Calu3 (cell line): ENCODE measurements around the gene GGCT. TPM values are rescaled to one million over a fixed set of nuclear protein-coding genes. Genes with fewer than 3 reads are reported as not detected.
"Not testable (repeated sequence)": the region's sequence is repeated elsewhere in the genome, so short reads cannot be mapped to it uniquely, and the experiment has no call there.

Experiments
- BruUV-seq: library from RNA; stranded (reverse); fragments of 400-500 nt; replicated peaks from 2 replicates; lab custom pipeline; 2021; lab: Mats Ljungman, UMichigan
- CTCF ChIA-PET: fragments of 300-600 bp; sonication (Branson Sonifier 250); formaldehyde crosslinking; loops from one replicate; lab custom pipeline; 2022; ENCODE audit warnings: antibody characterized with exemption; lab: Charles Lee
- DNase-seq: peaks from one replicate; pipeline ENCODE4 v3.0.0; 2022
- H3K27ac Mint-ChIP-seq: one replicate; pipeline ENCODE4 v1.8.0; 2022; ENCODE audit warnings: mixed read lengths; ENCODE audit not compliant: unreplicated experiment
- H3K27me3 Mint-ChIP-seq: one replicate; pipeline ENCODE4 v1.8.0; 2022; ENCODE audit warnings: mixed read lengths; ENCODE audit not compliant: unreplicated experiment
- H3K36me3 Mint-ChIP-seq: one replicate; pipeline ENCODE4 v1.8.0; 2022; ENCODE audit warnings: mild to moderate bottlenecking, moderate library complexity, mixed read lengths; ENCODE audit not compliant: insufficient read depth, unreplicated experiment
- H3K4me1 Mint-ChIP-seq: one replicate; pipeline ENCODE4 v1.8.0; 2022; ENCODE audit warnings: mild to moderate bottlenecking, low read depth, mixed read lengths; ENCODE audit not compliant: unreplicated experiment
- H3K4me3 Mint-ChIP-seq: one replicate; pipeline ENCODE4 v1.8.0; 2022; ENCODE audit warnings: mild to moderate bottlenecking, low read depth, moderate library complexity, mixed read lengths; ENCODE audit not compliant: unreplicated experiment
- H3K9me3 Mint-ChIP-seq: one replicate; pipeline ENCODE4 v1.8.0; 2022; ENCODE audit warnings: low read depth, mixed read lengths; ENCODE audit not compliant: unreplicated experiment
- CTCF ChIP-seq: fragments of 200-600 bp; IDR thresholded peaks from one replicate; pipeline ENCODE4 v1.8.0; 2022; ENCODE audit warnings: antibody characterized with exemption; ENCODE audit not compliant: unreplicated experiment
- intact Hi-C: fragments of 100-400 bp; cut with micrococcal nuclease; formaldehyde crosslinking; loops from one replicate; pipeline ENCODE4 v1.10.0; 2022; ENCODE audit not compliant: unreplicated experiment
- total RNA-seq: library from RNA; stranded (reverse); gene quantifications from 2 replicates; pipeline ENCODE4 v1.2.3, GENCODE V29; 2022

The GGCT gene
- total RNA-seq, 1 experiment from 2014 or later: 90.6 TPM

- intact Hi-C loops, H3K27me3 Mint-ChIP-seq, DNase-seq, H3K9me3 Mint-ChIP-seq, BruUV-seq, H3K4me3 Mint-ChIP-seq: not testable (repeated sequence)
- Mint-ChIP-seq H3K36me3 (peaks cover 50% of the 10 kb centered on the region), H3K4me1 (peaks cover 46% of the 10 kb centered on the region), H3K27ac (peak overlapping the region; percentile 22)
- CTCF ChIA-PET: interaction anchor here (0.6 kb wide), 1 partner anchor 45 kb away, joined by 9 read pairs; no protein-coding TSS in a partner anchor
Measured at GRCh38 chr7:30507346-30507900, 2.8 kb upstream of the GGCT start.

- CTCF ChIA-PET: no interaction called here
- Mint-ChIP-seq H3K4me1 (peaks cover 62% of the 10 kb centered on the region), H3K4me3 (peak overlapping the region; percentile 91), H3K27ac (peak overlapping the region; percentile 93), H3K36me3 (peaks cover 66% of the 10 kb centered on the region), H3K9me3 (no peaks in the 10 kb centered on the region), H3K27me3 (no peaks in the 10 kb centered on the region)
- TSS peak; percentile 91 for BruUV-seq
- TF ChIP-seq CTCF: no peak
- no peak for DNase-seq
- intact Hi-C loops: no loop called here
Measured at GRCh38 chr7:30505174-30505697, 607 bp upstream of the GGCT start.

GRCh38 chr7:30503274-30504212 lies 1.1 kb downstream of the GGCT start:
- Mint-ChIP-seq H3K27me3 (no peaks in the 10 kb centered on the region), H3K4me1 (peaks cover 46% of the 10 kb centered on the region), H3K4me3 (peak overlapping the region; percentile 91), H3K36me3 (peaks cover 59% of the 10 kb centered on the region), H3K27ac (peak overlapping the region; percentile 93), H3K9me3 (no peaks in the 10 kb centered on the region)
- TSS peak; percentile 51 for BruUV-seq
- intact Hi-C loops: no loop called here
- no peak for TF ChIP-seq CTCF
- no peak for DNase-seq
- CTCF ChIA-PET: interaction anchor here (0.6 to 1.6 kb wide), 5 partner anchors 60 to 339 kb away, joined by 3 to 5 read pairs (median 3); no protein-coding TSS in a partner anchor

GRCh38 chr7:30502470-30503251 lies 2.0 kb downstream of the GGCT start:
- H3K36me3 Mint-ChIP-seq: peaks cover 57% of the 10 kb centered on the region
- H3K27ac Mint-ChIP-seq: peak overlapping the region; percentile 1
- no peak for TF ChIP-seq CTCF
- no peak for DNase-seq
- H3K27me3 Mint-ChIP-seq: no peaks in the 10 kb centered on the region
- BruUV-seq: no TSS peak
- CTCF ChIA-PET: interaction anchor here (1.2 to 1.6 kb wide), 2 partner anchors 61 to 338 kb away, joined by 3 read pairs; no protein-coding TSS in a partner anchor
- intact Hi-C loops: no loop called here
- H3K9me3 Mint-ChIP-seq: no peaks in the 10 kb centered on the region
- H3K4me3 Mint-ChIP-seq: peak overlapping the region; percentile 91
- peaks cover 46% of the 10 kb centered on the region for H3K4me1 Mint-ChIP-seq
